ENCODE measurements around the gene HEPACAM.

Gene HEPACAM

DNA sequence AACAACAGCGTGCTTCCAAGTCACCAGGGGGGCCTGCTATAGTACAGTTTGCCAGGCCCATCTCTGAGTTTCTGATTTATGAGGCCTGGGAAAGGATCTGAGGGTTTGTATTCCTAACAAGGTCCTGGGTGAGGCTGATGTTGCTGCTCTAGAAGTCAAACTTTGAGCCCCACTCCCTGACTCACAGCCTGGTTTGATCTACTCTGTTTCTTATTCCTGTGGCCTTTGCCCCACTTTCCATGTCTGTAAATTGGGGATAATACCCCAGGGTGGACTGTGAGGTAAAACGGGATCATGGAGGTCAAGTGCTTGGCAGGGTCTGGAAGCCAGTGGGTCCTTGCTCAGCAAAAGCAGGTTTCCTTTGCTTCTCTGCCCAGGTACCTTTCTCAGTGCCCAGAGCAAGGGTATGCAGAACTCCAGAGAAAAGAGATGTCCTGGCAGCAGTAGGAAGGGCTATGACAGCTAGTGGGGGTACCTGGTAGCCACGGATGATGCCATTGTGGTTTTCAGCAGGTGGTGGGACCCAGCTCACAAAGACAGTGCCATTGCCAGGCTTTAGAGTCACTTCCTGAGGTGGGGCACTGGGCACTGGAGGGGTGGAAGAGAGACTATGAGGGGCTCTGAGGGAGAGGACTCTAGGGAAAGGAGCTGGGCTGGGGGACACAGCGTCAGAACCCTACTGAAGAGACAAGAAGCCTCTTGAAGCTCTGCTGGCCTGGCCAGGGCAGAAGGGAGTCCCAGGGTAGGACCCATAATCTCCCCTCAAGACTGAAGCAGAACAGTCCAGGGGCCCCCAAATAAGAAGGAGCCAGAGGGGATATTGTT lies 41.0 kb downstream of the HEPACAM start:
- H3K4me3 ChIP-seq (ENCODE audit: low read depth, low read length): no peak overlapping the region
- TF ChIP-seq, protein P1, sequence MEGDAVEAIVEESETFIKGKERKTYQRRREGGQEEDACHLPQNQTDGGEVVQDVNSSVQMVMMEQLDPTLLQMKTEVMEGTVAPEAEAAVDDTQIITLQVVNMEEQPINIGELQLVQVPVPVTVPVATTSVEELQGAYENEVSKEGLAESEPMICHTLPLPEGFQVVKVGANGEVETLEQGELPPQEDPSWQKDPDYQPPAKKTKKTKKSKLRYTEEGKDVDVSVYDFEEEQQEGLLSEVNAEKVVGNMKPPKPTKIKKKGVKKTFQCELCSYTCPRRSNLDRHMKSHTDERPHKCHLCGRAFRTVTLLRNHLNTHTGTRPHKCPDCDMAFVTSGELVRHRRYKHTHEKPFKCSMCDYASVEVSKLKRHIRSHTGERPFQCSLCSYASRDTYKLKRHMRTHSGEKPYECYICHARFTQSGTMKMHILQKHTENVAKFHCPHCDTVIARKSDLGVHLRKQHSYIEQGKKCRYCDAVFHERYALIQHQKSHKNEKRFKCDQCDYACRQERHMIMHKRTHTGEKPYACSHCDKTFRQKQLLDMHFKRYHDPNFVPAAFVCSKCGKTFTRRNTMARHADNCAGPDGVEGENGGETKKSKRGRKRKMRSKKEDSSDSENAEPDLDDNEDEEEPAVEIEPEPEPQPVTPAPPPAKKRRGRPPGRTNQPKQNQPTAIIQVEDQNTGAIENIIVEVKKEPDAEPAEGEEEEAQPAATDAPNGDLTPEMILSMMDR (IDR thresholded peaks at IDR 0.05; ENCODE audit: low read depth, low read length): no peak
- TF ChIP-seq MYC (IDR thresholded peaks at IDR 0.05; ENCODE audit: low read depth, low read length) (no peak), POLR2A (IDR thresholded peaks at IDR 0.05; ENCODE audit: extremely low read depth, insufficient read length) (no peak)
- TF ChIP-seq, protein P2, sequence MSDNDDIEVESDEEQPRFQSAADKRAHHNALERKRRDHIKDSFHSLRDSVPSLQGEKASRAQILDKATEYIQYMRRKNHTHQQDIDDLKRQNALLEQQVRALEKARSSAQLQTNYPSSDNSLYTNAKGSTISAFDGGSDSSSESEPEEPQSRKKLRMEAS (IDR thresholded peaks at IDR 0.05; ENCODE audit: low read depth, low read length): no peak
- no peak for DNase-seq (ENCODE audit: low read depth)

DNA sequence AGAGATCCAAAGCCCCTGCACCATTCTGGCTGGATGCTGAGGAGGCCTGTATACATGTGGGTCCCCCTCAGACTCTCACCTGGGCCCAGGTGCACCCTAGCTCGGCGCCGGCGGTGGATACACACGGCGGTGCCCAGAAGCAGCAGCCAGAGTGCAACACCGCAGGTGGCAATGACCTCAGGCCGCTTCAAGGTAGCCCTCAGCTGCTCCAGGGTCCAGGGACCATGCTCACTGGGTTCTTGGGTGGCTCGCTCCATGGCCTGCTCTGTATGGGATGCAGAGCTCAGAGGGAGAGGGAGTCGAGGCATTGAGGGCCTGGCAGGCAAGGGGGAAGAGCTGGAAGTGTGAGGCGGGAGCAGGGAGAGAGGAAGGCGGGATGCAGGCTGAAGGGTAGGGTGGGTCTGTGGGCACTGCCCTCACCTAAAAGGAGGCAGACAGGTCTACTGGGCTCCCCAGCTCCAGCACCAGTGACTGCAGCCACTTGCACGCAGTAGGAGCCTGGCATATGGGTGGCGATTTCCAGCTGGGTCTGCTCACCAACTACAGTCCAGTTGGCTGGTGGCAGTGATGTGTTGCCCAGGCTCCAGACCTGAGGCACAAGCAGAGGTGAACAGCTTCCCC lies 42.0 kb downstream of the HEPACAM start:
- no peak overlapping the region for H3K4me3 ChIP-seq (ENCODE audit: low read depth, low read length)
- DNase-seq (ENCODE audit: low read depth): no peak
- no peak for TF ChIP-seq POLR2A (IDR thresholded peaks at IDR 0.05; ENCODE audit: extremely low read depth, insufficient read length)
- TF ChIP-seq, protein P1 (IDR thresholded peaks at IDR 0.05; ENCODE audit: low read depth, low read length): no peak
- no peak for TF ChIP-seq MYC (IDR thresholded peaks at IDR 0.05; ENCODE audit: low read depth, low read length)
- TF ChIP-seq, protein P2 (IDR thresholded peaks at IDR 0.05; ENCODE audit: low read depth, low read length): no peak

DNA sequence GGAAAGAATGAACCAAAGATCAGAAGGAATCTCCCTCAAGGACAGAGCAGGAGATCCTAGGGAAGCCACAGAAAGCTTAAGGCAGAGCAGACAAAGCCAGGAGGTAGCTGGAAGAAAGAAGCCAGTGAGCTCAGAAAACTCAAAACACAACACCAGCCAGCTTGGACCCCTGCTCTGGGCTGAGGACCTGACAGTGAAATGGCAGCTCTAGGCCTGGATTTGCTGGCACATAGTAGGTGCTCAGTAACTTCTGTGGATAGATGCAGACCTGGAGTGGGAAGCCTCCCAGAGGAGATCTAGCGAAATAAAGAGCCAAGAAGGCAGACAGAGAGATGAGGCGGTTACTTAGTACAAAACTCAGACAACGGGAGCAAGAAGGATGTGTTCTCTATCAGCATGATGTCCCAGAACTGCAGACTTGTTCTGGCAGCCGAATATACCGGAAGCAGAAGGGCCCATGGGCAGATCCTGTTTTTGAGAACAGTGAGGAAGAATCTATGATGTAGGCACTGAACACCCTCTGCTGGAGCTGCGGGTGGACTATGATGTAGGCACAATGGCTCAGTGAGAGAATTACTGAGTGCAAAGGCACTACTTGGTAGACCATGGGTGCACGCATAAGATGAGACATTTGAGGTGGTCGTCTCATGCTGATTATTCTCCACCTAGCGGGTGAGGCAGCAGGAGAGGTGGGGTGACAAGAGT lies 42.9 kb downstream of the HEPACAM start:
- TF ChIP-seq MYC (IDR thresholded peaks at IDR 0.05; ENCODE audit: low read depth, low read length): no peak
- TF ChIP-seq, protein P2 (IDR thresholded peaks at IDR 0.05; ENCODE audit: low read depth, low read length): no peak
- TF ChIP-seq, protein P1 (IDR thresholded peaks at IDR 0.05; ENCODE audit: low read depth, low read length): no peak
- no peak for TF ChIP-seq POLR2A (IDR thresholded peaks at IDR 0.05; ENCODE audit: extremely low read depth, insufficient read length)
- H3K4me3 ChIP-seq (ENCODE audit: low read depth, low read length): no peak overlapping the region
- no peak for DNase-seq (ENCODE audit: low read depth)

DNA sequence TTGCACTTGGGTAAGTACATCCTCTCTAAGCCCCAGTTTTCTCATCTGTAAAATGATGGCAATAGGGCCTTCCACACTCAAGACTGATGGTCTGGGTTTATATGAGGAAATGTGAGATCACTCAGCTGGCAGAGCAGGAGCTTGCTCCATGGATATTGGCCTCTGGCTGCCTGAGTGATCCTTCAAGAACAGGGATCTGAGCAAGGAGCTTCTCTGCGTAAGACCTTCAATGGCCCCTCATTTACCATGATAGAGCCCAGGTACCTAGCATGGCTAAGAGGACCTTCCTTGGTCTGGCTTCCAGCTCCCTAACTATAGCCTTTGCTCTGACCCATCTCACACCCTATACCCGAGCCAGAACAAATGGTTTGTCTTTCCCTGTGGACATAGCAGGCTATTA lies 43.7 kb downstream of the HEPACAM start:
- no peak overlapping the region for H3K4me3 ChIP-seq (ENCODE audit: low read depth, low read length)
- no peak for DNase-seq (ENCODE audit: low read depth)
- TF ChIP-seq POLR2A (IDR thresholded peaks at IDR 0.05; ENCODE audit: extremely low read depth, insufficient read length) (no peak), MYC (IDR thresholded peaks at IDR 0.05; ENCODE audit: low read depth, low read length) (no peak)
- TF ChIP-seq, protein P1 (IDR thresholded peaks at IDR 0.05; ENCODE audit: low read depth, low read length): no peak
- TF ChIP-seq, protein P2 (IDR thresholded peaks at IDR 0.05; ENCODE audit: low read depth, low read length): no peak

DNA sequence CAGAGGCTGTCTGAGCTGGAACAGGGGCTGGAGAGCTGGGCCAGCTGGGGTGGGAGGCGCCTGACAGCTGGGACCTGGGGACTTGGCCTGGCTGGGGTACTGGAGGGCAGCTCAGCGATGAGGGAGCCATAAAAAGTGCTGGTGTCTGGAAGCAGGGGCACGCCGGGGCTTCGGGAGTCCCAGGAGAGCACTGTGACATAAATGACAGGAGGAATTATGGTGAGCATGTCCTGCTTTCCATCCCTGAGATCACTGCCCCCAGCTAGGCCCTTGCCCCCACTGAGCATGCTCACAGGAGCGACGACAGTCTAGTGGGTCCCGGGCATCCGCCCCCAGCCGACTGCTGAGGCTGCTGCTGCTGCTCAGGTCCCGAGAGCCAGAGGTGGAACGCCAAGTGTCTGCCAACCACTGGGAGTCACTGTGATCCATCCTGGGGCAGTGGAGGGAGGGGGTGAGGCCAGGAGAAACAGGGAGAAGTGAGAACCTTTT lies 44.4 kb downstream of the HEPACAM start:
- TF ChIP-seq, protein P1 (IDR thresholded peaks at IDR 0.05; ENCODE audit: low read depth, low read length): no peak
- TF ChIP-seq, protein P2 (IDR thresholded peaks at IDR 0.05; ENCODE audit: low read depth, low read length): no peak
- TF ChIP-seq MYC (IDR thresholded peaks at IDR 0.05; ENCODE audit: low read depth, low read length): no peak
- TF ChIP-seq POLR2A (IDR thresholded peaks at IDR 0.05; ENCODE audit: extremely low read depth, insufficient read length): no peak
- DNase-seq (ENCODE audit: low read depth): no peak
- no peak overlapping the region for H3K4me3 ChIP-seq (ENCODE audit: low read depth, low read length)
